ENCODE results near the gene HDHD5. TPM values are rescaled to one million over a fixed set of nuclear protein-coding genes. Genes with fewer than 3 reads are reported as not detected.

The HDHD5 gene
- total RNA-seq, 1 donor from 2014 or later, result 27.6 TPM

GRCh38 chr22:17100621-17101020 is 58.5 kb downstream of the HDHD5 start:
- no peak overlapping the region for H3K27ac Mint-ChIP-seq (ENCODE audit: unreplicated experiment)
- no peaks in the 10 kb centered on the region for H3K4me1 Mint-ChIP-seq (ENCODE audit: low read depth, unreplicated experiment)
- Histone ChIP-seq H3K27ac (ENCODE audit: low read depth, low read length) (no peak overlapping the region), H2AFZ (ENCODE audit: low read depth, low read length) (no peak overlapping the region), H3K27me3 (ENCODE audit: insufficient read depth, low read length) (no peaks in the 10 kb centered on the region), H3K9me3 (ENCODE audit: insufficient read depth, low read depth, low read length) (no peaks in the 10 kb centered on the region), H3K9ac (ENCODE audit: low read length) (no peak overlapping the region), H3K4me3 (ENCODE audit: insufficient read depth, low read depth, low read length) (no peak overlapping the region), H3K36me3 (ENCODE audit: insufficient read depth, low read length) (peaks cover 24% of the 10 kb centered on the region), H3K79me2 (ENCODE audit: insufficient read depth, low read length) (peaks cover 7% of the 10 kb centered on the region), H3K4me2 (ENCODE audit: low read length) (no peak overlapping the region), H3K4me1 (ENCODE audit: insufficient read depth, low read length) (no peaks in the 10 kb centered on the region), H4K20me1 (ENCODE audit: insufficient read depth, low read length) (peaks cover 37% of the 10 kb centered on the region)
- DNase-seq (ENCODE audit: low read depth) (no peak), FAIRE-seq (no peak)
- no peaks in the 10 kb centered on the region for H3K27me3 Mint-ChIP-seq (ENCODE audit: low read depth, unreplicated experiment)
- no peak for TF ChIP-seq CTCF (IDR thresholded peaks at IDR 0.05; ENCODE audit: insufficient read depth, low read depth, low read length)
- TF ChIP-seq EZH2 (IDR thresholded peaks at IDR 0.05; ENCODE audit: insufficient read depth, low read length), result no peak
- H3K36me3 Mint-ChIP-seq (ENCODE audit: low read depth, unreplicated experiment), result peaks cover 41% of the 10 kb centered on the region
- H3K4me3 Mint-ChIP-seq (ENCODE audit: unreplicated experiment), result no peak overlapping the region
- no peaks in the 10 kb centered on the region for H3K9me3 Mint-ChIP-seq (ENCODE audit: unreplicated experiment)

GRCh38 chr22:17098379-17098819 is 60.7 kb downstream of the HDHD5 start:
- H3K4me2 ChIP-seq (ENCODE audit: low read length), result no peak overlapping the region
- H3K79me2 ChIP-seq (ENCODE audit: insufficient read depth, low read length), result peaks cover 25% of the 10 kb centered on the region
- H4K20me1 ChIP-seq (ENCODE audit: insufficient read depth, low read length), result peaks cover 51% of the 10 kb centered on the region
- H3K4me3 ChIP-seq (ENCODE audit: insufficient read depth, low read depth, low read length), result no peak overlapping the region
- H3K27ac ChIP-seq (ENCODE audit: low read depth, low read length), result no peak overlapping the region
- H2AFZ ChIP-seq (ENCODE audit: low read depth, low read length), result no peak overlapping the region
- peaks cover 24% of the 10 kb centered on the region for H3K36me3 ChIP-seq (ENCODE audit: insufficient read depth, low read length)
- no peak for DNase-seq (ENCODE audit: low read depth)
- no peaks in the 10 kb centered on the region for H3K9me3 ChIP-seq (ENCODE audit: insufficient read depth, low read depth, low read length)
- Mint-ChIP-seq H3K27ac (ENCODE audit: unreplicated experiment) (no peak overlapping the region), H3K4me1 (ENCODE audit: low read depth, unreplicated experiment) (no peaks in the 10 kb centered on the region), H3K27me3 (ENCODE audit: low read depth, unreplicated experiment) (no peaks in the 10 kb centered on the region), H3K9me3 (ENCODE audit: unreplicated experiment) (no peaks in the 10 kb centered on the region), H3K36me3 (ENCODE audit: low read depth, unreplicated experiment) (peaks cover 32% of the 10 kb centered on the region), H3K4me3 (ENCODE audit: unreplicated experiment) (no peak overlapping the region)
- H3K27me3 ChIP-seq (ENCODE audit: insufficient read depth, low read length), result no peaks in the 10 kb centered on the region
- no peak overlapping the region for H3K9ac ChIP-seq (ENCODE audit: low read length)
- no peak for FAIRE-seq
- TF ChIP-seq EZH2 (IDR thresholded peaks at IDR 0.05; ENCODE audit: insufficient read depth, low read length) (no peak), CTCF (IDR thresholded peaks at IDR 0.05; ENCODE audit: insufficient read depth, low read depth, low read length) (no peak)
- no peaks in the 10 kb centered on the region for H3K4me1 ChIP-seq (ENCODE audit: insufficient read depth, low read length)

- no peak overlapping the region for H3K9ac ChIP-seq (ENCODE audit: low read length)
- Mint-ChIP-seq H3K9me3 (ENCODE audit: unreplicated experiment) (no peaks in the 10 kb centered on the region), H3K36me3 (ENCODE audit: low read depth, unreplicated experiment) (peaks cover 28% of the 10 kb centered on the region), H3K27ac (ENCODE audit: unreplicated experiment) (no peak overlapping the region), H3K27me3 (ENCODE audit: low read depth, unreplicated experiment) (no peaks in the 10 kb centered on the region), H3K4me3 (ENCODE audit: unreplicated experiment) (no peak overlapping the region), H3K4me1 (ENCODE audit: low read depth, unreplicated experiment) (no peaks in the 10 kb centered on the region)
- H3K36me3 ChIP-seq (ENCODE audit: insufficient read depth, low read length), result peaks cover 22% of the 10 kb centered on the region
- DNase-seq (ENCODE audit: low read depth) (no peak), FAIRE-seq (no peak)
- no peaks in the 10 kb centered on the region for H3K27me3 ChIP-seq (ENCODE audit: insufficient read depth, low read length)
- H4K20me1 ChIP-seq (ENCODE audit: insufficient read depth, low read length), result peaks cover 54% of the 10 kb centered on the region
- H3K9me3 ChIP-seq (ENCODE audit: insufficient read depth, low read depth, low read length), result no peaks in the 10 kb centered on the region
- H3K4me1 ChIP-seq (ENCODE audit: insufficient read depth, low read length), result no peaks in the 10 kb centered on the region
- no peak for TF ChIP-seq EZH2 (IDR thresholded peaks at IDR 0.05; ENCODE audit: insufficient read depth, low read length)
- no peak for TF ChIP-seq CTCF (IDR thresholded peaks at IDR 0.05; ENCODE audit: insufficient read depth, low read depth, low read length)
- no peak overlapping the region for H2AFZ ChIP-seq (ENCODE audit: low read depth, low read length)
- no peak overlapping the region for H3K4me2 ChIP-seq (ENCODE audit: low read length)
- H3K27ac ChIP-seq (ENCODE audit: low read depth, low read length), result no peak overlapping the region
- no peak overlapping the region for H3K4me3 ChIP-seq (ENCODE audit: insufficient read depth, low read depth, low read length)
- H3K79me2 ChIP-seq (ENCODE audit: insufficient read depth, low read length), result peaks cover 26% of the 10 kb centered on the region
Measured at GRCh38 chr22:17097701-17098100, 61.4 kb downstream of the HDHD5 start.
